GM13976 (cell line): ENCODE measurements around the gene NCR3LG1.

Experiments used
- DNase-seq: peaks from one replicate; pipeline ENCODE4 v3.0.0; 2012; ENCODE audit warnings: low spot score
- in situ Hi-C: fragments of 300-500 bp; cut with MboI; formaldehyde crosslinking; loops from one replicate; pipeline ENCODE4 v1.12.0; 2022; ENCODE audit warnings: low sequenced_read_pairs, mixed read lengths, inconsistent platforms; ENCODE audit not compliant: unreplicated experiment
- TF ChIP-seq, protein P1 (sequence below): IDR thresholded peaks from 2 replicates; pipeline ENCODE4 v1.5.1; 2012; ENCODE audit warnings: borderline replicate concordance, mild to moderate bottlenecking; ENCODE audit not compliant: insufficient read depth; ENCODE audit errors: extremely low read depth, missing control alignments, control extremely low read depth

NCR3LG1 gene

GRCh38 chr11:17378655-17379054 lies 27.1 kb downstream of the NCR3LG1 start:
- TF ChIP-seq, protein P1, sequence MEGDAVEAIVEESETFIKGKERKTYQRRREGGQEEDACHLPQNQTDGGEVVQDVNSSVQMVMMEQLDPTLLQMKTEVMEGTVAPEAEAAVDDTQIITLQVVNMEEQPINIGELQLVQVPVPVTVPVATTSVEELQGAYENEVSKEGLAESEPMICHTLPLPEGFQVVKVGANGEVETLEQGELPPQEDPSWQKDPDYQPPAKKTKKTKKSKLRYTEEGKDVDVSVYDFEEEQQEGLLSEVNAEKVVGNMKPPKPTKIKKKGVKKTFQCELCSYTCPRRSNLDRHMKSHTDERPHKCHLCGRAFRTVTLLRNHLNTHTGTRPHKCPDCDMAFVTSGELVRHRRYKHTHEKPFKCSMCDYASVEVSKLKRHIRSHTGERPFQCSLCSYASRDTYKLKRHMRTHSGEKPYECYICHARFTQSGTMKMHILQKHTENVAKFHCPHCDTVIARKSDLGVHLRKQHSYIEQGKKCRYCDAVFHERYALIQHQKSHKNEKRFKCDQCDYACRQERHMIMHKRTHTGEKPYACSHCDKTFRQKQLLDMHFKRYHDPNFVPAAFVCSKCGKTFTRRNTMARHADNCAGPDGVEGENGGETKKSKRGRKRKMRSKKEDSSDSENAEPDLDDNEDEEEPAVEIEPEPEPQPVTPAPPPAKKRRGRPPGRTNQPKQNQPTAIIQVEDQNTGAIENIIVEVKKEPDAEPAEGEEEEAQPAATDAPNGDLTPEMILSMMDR, result no peak
- DNase-seq, result no peak
- in situ Hi-C loops, result no loop called here

DNA sequence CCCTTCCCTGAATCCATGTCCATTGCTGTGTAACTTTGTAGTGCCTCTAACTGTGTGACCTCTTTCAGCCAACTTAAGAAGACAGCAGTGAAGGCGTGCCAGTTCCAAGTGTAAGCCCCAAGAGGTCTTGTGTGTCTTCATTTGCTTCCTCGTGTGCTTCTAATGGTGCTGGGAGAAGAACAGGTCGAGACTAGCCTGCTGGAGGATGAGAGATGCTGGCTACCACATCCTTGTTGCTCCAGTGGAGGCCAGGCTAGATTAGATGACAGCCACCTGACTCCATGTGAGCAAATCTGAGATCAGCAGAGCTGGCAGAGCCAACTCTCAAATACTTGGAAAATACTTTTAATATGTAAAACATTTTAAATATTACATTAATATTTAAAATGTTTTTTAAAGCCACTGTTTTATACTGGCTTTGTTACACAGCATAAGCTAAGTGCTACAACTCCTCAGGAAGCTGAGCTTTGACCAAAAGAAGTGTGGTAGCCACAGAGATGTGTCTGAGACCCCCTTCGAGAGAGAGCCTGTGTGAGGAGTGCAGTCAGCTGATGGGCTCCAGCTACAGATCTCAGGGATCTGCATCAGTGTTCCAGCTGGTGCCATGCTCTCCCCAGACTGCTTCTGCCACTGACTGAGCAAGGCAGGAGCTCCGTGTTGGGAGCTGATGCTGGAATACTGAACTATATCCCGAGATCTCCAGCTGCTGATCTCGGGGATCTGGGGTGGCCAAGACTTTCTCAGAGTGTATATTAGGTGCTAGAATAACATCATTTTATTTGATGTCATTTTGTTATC lies 28.0 kb downstream of the NCR3LG1 start:
- DNase-seq, result no peak
- TF ChIP-seq, protein P1, result no peak
- in situ Hi-C loops, result no loop called here

DNA sequence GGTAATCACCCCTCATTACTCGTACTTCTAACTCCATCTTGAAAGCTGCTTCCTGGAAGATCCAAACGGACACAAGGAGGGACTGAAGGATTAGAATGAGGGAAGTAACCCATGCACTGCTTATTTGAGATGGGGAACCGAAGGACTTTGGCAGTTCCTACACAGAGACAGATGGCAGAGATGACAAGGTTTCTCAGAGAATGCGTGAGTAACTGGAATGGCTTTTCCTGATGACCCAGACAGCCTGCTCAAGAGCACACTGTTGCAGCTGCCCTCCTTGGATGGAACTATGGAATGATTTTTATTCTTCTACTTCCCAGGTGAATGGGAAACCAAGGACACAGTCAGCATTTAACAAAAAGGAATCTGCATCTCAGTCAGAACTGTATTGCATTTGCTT lies 29.6 kb downstream of the NCR3LG1 start:
- TF ChIP-seq, protein P1, result no peak
- DNase-seq, result no peak
- in situ Hi-C loops, result no loop called here

GRCh38 chr11:17382046-17382728 lies 30.6 kb downstream of the NCR3LG1 start:
- no peak for DNase-seq
- TF ChIP-seq, protein P1, result no peak
- in situ Hi-C loops, result no loop called here

DNA sequence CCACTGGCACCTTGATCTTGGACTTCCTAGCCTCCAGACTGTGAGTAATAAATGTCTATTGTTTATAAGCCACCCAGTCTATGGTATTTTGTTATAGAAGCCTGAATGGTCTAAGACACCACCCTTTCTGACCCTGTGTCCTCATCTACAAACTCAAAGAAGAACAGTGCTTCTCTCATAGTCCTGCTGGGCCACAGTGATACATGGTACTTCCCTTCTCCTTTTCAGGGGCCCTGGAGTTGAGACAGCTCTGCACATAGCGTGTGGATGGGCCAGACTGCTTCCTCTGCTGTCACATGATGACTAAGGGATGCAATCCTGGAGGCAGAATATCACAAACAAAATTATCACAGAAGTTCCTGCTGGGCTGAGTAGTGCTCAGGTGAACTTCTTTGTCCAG lies 31.9 kb downstream of the NCR3LG1 start:
- in situ Hi-C loops, result no loop called here
- TF ChIP-seq, protein P1, result no peak
- DNase-seq, result no peak

- TF ChIP-seq, protein P1, result peak; percentile 87
- in situ Hi-C loops, result no loop called here
Observed at GRCh38 chr11:17384002-17384511, 32.5 kb downstream of the NCR3LG1 start.

More at GRCh38 chr11:17384002-17384511, 32.5 kb downstream of the NCR3LG1 start:
- DNase-seq, result peak; percentile 58
